BJ (cell line): ENCODE measurements around the gene MDH1. TPM values are rescaled to one million over a fixed set of nuclear protein-coding genes. Genes with fewer than 3 reads are reported as not detected.
"Not testable (repeated sequence)": the region's sequence is repeated elsewhere in the genome, so short reads cannot be mapped to it uniquely, and the experiment has no call there.

ENCODE experiments used
- CTCF ChIA-PET: fragments of 350-600 bp; formaldehyde crosslinking; extraction: SDS; loops from one replicate; lab custom pipeline; 2021; ENCODE audit warnings: antibody characterized with exemption, inconsistent platforms; lab: Yijun Ruan, JAX
- POLR2A ChIA-PET: fragments of 300-600 bp; sonication (Branson Sonifier 250); formaldehyde crosslinking; extraction: SDS; loops from one replicate; lab custom pipeline; 2021; ENCODE audit warnings: antibody characterized with exemption; lab: Charles Lee
- DNase-seq: peaks from one replicate; pipeline ENCODE4 v3.0.0-alpha.2; 2011; ENCODE audit warnings: low read depth
- H3K27me3 ChIP-seq: 2 replicates; pipeline ENCODE4 v1.6.0; 2011; ENCODE audit warnings: low read length; ENCODE audit not compliant: control insufficient read depth, insufficient read depth
- H3K36me3 ChIP-seq: 2 replicates; pipeline ENCODE4 v1.5.1; 2011; ENCODE audit warnings: low read length; ENCODE audit not compliant: control insufficient read depth, insufficient read depth
- H3K4me3 ChIP-seq: 2 replicates; pipeline ENCODE4 v1.5.1; 2011; ENCODE audit warnings: low read depth, mild to moderate bottlenecking, control low read depth, low read length
- polyA plus RNA-seq: library from polyadenylated mRNA; depleted of rRNA; stranded (reverse); fragments of >200 nt; gene quantifications from 2 replicates; pipeline ENCODE4 v1.2.3, GENCODE V29; 2011
- TF ChIP-seq, protein P1 (sequence below): IDR thresholded peaks from 2 replicates; pipeline ENCODE4 v1.5.1; 2011; ENCODE audit warnings: low read depth, mild to moderate bottlenecking, control low read depth, inconsistent platforms, low read length, moderate library complexity; ENCODE audit not compliant: insufficient read depth

The MDH1 gene
- polyA plus RNA-seq, 1 experiment = 166 TPM

DNA sequence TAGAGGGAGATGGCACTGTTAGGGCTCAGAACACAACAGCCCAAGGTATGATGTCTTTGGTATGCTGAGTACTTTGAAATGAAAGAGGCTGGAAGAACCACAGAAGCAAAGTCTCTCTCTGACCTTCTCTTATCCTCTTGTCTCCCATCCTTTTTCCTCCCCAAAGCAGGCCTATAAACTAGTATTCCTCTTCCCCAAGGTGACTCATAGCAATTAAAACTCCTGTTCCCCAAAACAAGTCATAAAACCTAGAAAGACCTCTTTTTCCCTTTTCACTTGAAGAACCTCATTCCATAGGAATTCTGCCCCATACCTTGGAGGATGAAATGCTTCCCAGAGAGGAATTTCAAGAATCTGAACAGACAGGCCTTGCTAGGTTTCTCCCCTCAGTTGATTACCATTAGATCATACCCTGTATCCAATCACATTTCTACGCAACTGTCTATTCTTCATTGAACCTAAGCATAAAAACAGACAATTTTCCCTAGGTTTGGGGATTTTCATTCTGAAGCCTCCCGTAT, 25.7 kb downstream of the MDH1 start:
- Histone ChIP-seq H3K4me3 (no peak overlapping the region), H3K27me3 (no peaks in the 10 kb centered on the region), H3K36me3 (no peaks in the 10 kb centered on the region)
- CTCF ChIA-PET = no interaction called here
- TF ChIP-seq, protein P1, sequence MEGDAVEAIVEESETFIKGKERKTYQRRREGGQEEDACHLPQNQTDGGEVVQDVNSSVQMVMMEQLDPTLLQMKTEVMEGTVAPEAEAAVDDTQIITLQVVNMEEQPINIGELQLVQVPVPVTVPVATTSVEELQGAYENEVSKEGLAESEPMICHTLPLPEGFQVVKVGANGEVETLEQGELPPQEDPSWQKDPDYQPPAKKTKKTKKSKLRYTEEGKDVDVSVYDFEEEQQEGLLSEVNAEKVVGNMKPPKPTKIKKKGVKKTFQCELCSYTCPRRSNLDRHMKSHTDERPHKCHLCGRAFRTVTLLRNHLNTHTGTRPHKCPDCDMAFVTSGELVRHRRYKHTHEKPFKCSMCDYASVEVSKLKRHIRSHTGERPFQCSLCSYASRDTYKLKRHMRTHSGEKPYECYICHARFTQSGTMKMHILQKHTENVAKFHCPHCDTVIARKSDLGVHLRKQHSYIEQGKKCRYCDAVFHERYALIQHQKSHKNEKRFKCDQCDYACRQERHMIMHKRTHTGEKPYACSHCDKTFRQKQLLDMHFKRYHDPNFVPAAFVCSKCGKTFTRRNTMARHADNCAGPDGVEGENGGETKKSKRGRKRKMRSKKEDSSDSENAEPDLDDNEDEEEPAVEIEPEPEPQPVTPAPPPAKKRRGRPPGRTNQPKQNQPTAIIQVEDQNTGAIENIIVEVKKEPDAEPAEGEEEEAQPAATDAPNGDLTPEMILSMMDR = no peak
- peak; percentile 75 for DNase-seq
- POLR2A ChIA-PET = no interaction called here

DNA sequence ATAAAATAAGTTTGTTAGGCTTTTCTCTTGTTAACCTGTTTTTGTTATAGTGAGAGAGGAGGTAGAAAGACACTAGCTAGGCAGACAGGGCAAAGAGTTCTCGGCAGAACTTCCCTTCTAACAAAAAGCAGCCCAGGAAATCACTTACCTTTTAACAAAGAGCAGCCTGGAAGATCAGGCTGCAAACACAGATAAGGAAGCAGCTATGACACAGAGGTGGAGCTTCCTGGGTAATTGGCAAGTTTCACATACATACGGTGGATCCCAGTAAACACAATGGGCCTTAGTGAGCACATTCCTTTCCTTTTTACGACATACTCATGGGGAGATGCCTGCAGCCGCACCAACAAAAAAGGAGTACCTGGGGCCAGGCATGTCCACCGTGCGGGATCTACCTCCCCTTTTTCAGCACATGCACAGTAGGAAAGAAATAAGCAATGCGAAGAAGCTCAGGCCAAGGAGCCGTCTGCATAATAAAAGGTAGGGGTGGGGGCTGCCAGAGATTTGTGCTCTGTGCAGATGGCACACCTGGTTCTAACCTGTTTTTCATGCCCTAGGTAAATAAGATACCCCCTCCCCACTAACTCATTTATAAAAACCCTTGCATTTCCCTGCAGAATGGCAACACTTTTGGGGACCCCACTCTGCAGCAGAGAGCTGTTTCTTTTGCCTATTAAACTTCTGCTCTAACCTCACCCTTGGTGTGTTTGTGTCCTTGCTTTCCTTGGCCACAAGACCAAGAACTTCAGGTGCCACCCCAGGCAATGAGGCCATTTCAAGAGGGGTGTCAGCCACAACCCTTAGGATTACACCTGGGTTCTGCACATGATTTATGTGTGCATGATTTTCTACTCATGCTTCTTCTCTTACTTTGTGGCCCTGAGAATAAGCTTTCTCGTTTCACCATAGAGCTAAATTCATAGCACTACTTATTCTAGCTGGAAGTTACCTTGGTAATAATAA, 26.5 kb downstream of the MDH1 start:
- H3K27me3 ChIP-seq = no peaks in the 10 kb centered on the region
- H3K36me3 ChIP-seq = no peaks in the 10 kb centered on the region
- DNase-seq = peak; percentile 13
- H3K4me3 ChIP-seq = no peak overlapping the region
- CTCF ChIA-PET = interaction anchor here (0.6 kb wide), 1 partner anchor 14 kb away, joined by 3 read pairs; no protein-coding TSS in a partner anchor
- POLR2A ChIA-PET = no interaction called here
- TF ChIP-seq, protein P1 = no peak

DNA sequence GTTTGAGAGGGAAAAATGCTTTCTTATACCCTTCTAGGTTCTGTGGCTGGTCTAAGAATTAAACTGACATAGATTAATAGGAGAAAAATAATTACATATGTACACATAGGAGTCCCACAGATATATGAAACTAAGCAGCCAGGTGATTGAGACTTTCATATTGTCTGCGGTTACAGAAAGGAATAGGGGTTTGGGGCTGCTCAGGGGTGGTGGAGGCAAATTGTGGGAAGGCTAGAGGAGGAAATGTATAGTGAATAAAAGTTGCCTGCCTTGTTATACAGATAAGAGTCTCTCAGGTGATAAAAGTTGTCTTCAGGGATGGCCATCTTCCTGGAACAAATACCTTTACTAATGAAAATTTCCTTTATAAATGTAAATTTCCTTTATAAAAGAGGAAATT, 28.6 kb downstream of the MDH1 start:
- ChIA-PET CTCF (interaction anchor here (1.1 kb wide), 1 partner anchor 9 kb away, joined by 3 read pairs; no protein-coding TSS in a partner anchor), POLR2A (interaction anchor here (0.7 kb wide), 1 partner anchor 954 kb away, joined by 4 read pairs; no protein-coding TSS in a partner anchor)
- no peaks in the 10 kb centered on the region for H3K36me3 ChIP-seq
- TF ChIP-seq, protein P1 = no peak
- H3K27me3 ChIP-seq = no peaks in the 10 kb centered on the region
- H3K4me3 ChIP-seq = no peak overlapping the region
- DNase-seq = no peak

DNA sequence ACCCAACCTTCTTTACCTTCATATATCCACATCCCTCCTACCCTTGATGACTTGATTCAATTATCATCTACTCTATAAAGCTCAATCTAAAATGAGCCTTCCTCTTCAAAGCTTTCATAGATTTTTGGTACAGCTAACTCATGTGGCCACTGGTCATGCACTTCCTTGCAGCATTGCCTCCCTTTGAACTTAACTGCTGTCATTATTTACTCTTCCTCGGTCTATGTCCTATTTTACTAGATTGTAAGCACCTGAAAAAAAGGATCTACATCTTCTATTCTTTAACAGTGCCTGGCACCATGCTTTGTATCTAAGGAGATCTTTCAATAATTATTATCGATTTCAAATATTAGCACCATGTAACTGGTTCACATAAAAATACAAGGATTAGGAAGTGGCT, 30.6 kb downstream of the MDH1 start:
- Histone ChIP-seq H3K4me3 (no peak overlapping the region), H3K36me3 (no peaks in the 10 kb centered on the region), H3K27me3 (no peaks in the 10 kb centered on the region)
- POLR2A ChIA-PET = no interaction called here
- no peak for DNase-seq
- TF ChIP-seq, protein P1 = no peak
- CTCF ChIA-PET = interaction anchor here (1.3 kb wide), 1 partner anchor 13 kb away, joined by 3 read pairs; no protein-coding TSS in a partner anchor

DNA sequence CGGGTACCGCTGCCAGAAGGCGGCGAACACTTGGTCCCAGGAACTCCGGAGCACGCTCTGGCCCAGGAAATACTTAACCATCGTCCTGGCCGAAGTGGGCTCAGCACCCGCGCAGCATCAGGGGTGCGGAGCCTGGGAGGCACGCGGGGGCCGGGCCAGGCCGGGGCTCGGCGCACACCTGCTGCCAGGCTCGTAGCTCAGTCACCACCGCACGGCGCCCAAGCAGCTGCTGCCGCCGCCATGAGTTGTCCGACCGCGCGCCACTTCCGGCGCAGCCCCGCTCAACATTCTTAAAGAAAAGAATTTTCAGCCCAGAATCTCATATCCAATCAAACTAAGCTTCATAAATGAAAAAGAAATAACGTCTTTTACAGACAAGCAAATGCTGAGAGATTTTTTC, 34.0 kb downstream of the MDH1 start:
- DNase-seq = no peak
- Histone ChIP-seq H3K27me3 (no peaks in the 10 kb centered on the region), H3K4me3 (no peak overlapping the region), H3K36me3 (no peaks in the 10 kb centered on the region)
- CTCF ChIA-PET = interaction anchor here (1.7 kb wide), 1 partner anchor 36 kb away, joined by 3 read pairs; no protein-coding TSS in a partner anchor
- POLR2A ChIA-PET = no interaction called here
- TF ChIP-seq, protein P1 = no peak

DNA sequence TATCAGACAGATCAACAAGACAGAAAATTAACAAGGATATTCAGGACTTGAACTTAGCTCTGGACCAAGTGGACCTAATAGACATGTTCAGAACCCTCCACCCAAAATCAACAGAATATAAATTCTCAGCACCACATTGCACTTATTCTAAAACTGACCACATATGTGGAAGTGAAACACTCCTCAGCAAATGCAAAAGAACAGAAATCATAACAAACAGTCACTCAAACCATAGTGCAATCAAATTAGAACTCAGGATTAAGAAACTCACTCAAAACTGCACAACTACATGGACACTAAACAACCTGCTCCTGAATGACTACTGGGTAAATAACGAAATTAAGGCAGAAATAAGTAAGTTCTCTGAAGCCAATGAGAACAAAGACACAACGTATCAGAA, 35.0 kb downstream of the MDH1 start:
- H3K4me3 ChIP-seq, H3K27me3 ChIP-seq, DNase-seq, POLR2A ChIA-PET, H3K36me3 ChIP-seq: not testable (repeated sequence)
- CTCF ChIA-PET = interaction anchor here (1.7 kb wide), 1 partner anchor 35 kb away, joined by 3 read pairs; no protein-coding TSS in a partner anchor
